ENCODE data around the gene RAB25.
"Not testable (repeated sequence)": the region's sequence is repeated elsewhere in the genome, so short reads cannot be mapped to it uniquely, and the experiment has no call there.

Gene RAB25

GRCh38 chr1:156055281-156056048 lies 5.5 kb upstream of the RAB25 start:
- no peak for DNase-seq

GRCh38 chr1:156056326-156056849 lies 4.6 kb upstream of the RAB25 start:
- no peak for DNase-seq

- DNase-seq = no peak
Measured at GRCh38 chr1:156062189-156062588, 1.2 kb downstream of the RAB25 start.

- no peak for DNase-seq
Measured at GRCh38 chr1:156063997-156064285, 3.0 kb downstream of the RAB25 start.

- DNase-seq = no peak
Measured at GRCh38 chr1:156064615-156065014, 3.7 kb downstream of the RAB25 start.

GRCh38 chr1:156065212-156065611 lies 4.3 kb downstream of the RAB25 start:
- DNase-seq = no peak

- no peak for DNase-seq
Measured at GRCh38 chr1:156065871-156066270, 4.9 kb downstream of the RAB25 start.

GRCh38 chr1:156067262-156067661 lies 6.3 kb downstream of the RAB25 start:
- DNase-seq = no peak

- DNase-seq = no peak
Measured at GRCh38 chr1:156069490-156070455, 8.8 kb downstream of the RAB25 start.

GRCh38 chr1:156070548-156070947 lies 9.6 kb downstream of the RAB25 start:
- DNase-seq = no peak

GRCh38 chr1:156071332-156071816 lies 10.4 kb downstream of the RAB25 start:
- DNase-seq = not testable (repeated sequence)

- no peak for DNase-seq
Measured at GRCh38 chr1:156072251-156072650, 11.3 kb downstream of the RAB25 start.

- DNase-seq = no peak
Measured at GRCh38 chr1:156073110-156073687, 12.2 kb downstream of the RAB25 start.

- no peak for DNase-seq
Measured at GRCh38 chr1:156073740-156074139, 12.8 kb downstream of the RAB25 start.

GRCh38 chr1:156074661-156075060 lies 13.7 kb downstream of the RAB25 start:
- DNase-seq = no peak

- DNase-seq = no peak
Measured at GRCh38 chr1:156075162-156075561, 14.2 kb downstream of the RAB25 start.

GRCh38 chr1:156075775-156076204 lies 14.8 kb downstream of the RAB25 start:
- DNase-seq = no peak

- no peak for DNase-seq
Measured at GRCh38 chr1:156076609-156077429, 15.9 kb downstream of the RAB25 start.

- DNase-seq = no peak
Measured at GRCh38 chr1:156077430-156077760, 16.4 kb downstream of the RAB25 start.

GRCh38 chr1:156078728-156079127 lies 17.8 kb downstream of the RAB25 start:
- no peak for DNase-seq

GRCh38 chr1:156079762-156080161 lies 18.8 kb downstream of the RAB25 start:
- DNase-seq = no peak

GRCh38 chr1:156080241-156080862 lies 19.4 kb downstream of the RAB25 start:
- no peak for DNase-seq
